ENCODE data around the gene KCNQ1. TPM values are rescaled to one million over a fixed set of nuclear protein-coding genes. Genes with fewer than 3 reads are reported as not detected.
A peak's percentile ranks its signal among the peaks of the same experiment; 100 is the strongest.

Gene KCNQ1
- total RNA-seq, 1 donor: 1.1 TPM

DNA sequence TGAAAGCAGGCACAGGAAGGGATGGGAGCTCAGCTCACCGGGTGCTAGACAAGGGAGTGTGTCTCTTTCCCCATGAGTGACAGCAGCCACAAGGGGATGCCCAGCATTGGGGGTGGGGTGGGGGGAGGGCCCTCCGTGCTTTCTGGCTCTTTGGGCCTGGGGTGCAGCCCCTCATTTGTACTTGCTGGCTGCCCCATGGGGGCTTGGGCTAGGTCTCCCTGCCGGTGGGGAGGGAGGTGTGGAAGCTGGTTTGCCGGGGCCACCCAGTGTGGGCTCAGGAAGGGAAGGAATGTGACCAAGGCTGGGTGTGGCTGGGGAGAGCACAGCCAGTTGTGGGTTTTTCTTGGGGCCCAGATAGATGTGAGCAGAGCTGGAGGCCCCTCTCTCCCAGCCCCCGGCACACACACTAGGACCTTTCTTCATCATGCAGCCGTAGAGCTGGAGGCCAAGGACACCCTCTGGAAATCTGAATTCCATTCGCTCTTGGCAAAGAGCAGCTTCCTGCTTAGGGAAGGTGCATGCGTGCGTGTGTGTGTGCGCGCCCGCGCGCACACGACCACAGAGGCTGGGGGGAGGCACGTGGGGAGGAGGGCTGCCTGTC, 229.2 kb downstream of the KCNQ1 start:
- no peak for DNase-seq (ENCODE audit: low read depth in 2 of 3, low spot score in 2 of 3)

DNA sequence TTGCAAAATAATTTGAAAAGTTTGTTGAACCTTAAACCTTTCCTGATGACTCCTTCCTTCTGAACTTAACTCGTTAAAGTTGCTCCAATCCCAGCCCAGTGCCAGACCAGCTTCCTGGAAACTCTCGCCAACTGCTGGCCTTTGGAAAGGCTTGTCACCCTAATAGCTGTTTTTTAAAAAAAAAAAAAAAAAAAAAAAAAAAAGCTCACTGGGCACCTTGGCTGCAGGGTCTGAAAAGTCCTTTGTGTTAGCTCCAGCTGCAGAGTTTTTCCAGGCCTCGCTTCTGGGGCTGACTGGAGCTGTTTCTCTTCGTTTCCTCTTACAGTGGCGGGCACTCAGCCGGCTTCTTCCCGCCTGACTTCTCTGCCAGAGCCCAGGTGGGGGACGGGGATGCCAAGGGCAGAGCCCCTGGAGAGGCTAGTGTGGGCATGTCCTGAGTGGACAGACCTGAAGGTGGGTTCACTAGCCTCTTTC, 229.9 kb downstream of the KCNQ1 start:
- DNase-seq (ENCODE audit: low read depth in 2 of 3, low spot score in 2 of 3): no peak

DNA sequence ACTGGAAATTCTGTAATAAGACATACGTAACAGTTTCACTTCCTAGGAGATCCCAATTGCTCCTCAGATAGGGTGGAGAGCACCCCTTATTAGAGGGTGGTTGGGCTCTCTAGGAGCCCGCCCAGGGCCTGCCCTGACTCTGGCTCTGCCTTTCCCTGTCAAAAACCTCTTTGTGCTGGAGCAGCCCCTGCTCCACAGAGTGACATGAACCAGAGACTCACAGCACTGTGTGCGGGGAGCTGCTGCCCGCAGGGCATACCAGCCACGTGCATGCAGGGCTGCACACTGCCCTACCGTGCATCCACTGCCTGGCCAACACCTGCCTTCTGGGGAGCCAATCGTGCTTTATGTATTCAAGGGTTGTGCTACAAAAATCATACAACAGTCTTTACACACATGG, 230.7 kb downstream of the KCNQ1 start:
- no peak for DNase-seq (ENCODE audit: low read depth in 2 of 3, low spot score in 2 of 3)

DNA sequence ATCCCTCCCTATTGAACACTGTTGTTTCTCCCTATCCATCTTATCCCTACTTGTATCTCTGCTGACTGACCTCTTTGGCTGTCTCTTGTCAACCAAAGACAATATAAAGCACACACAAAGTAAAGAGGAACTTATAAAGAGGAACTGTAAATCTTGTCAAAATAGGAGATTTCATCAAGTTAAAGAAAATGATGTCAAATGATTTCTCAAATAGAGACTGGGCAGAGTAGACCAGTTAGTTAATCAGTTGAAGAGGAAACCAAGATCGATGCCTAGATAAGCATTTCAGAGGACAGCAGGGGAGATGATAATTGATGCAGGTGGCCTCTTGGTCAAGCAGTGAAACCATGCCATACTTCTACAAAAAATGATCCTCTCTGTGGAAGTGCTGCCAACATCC, 232.3 kb downstream of the KCNQ1 start:
- peak in 1 of 3 donors; percentile 41 for DNase-seq (ENCODE audit: low read depth in 2 of 3, low spot score in 2 of 3)

DNA sequence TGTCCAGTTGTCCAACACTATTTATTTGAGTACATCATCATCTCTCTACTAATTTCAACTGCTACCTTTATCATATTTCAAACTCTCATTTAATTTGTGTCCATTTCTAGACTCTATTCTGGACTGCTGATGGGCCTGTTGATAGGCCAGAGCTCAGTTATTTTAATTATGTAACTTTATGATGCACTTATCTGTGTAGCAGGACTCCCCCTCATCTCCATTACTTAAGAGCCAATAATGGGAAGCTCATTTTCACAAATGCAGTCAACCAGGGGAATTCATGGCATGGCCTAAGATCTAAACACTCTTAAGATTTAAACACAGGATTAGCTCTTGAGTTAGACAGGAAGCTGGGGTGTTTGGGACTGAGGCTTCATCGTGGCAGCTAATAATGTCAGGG, 233.6 kb downstream of the KCNQ1 start:
- no peak for DNase-seq (ENCODE audit: low read depth in 2 of 3, low spot score in 2 of 3)

DNA sequence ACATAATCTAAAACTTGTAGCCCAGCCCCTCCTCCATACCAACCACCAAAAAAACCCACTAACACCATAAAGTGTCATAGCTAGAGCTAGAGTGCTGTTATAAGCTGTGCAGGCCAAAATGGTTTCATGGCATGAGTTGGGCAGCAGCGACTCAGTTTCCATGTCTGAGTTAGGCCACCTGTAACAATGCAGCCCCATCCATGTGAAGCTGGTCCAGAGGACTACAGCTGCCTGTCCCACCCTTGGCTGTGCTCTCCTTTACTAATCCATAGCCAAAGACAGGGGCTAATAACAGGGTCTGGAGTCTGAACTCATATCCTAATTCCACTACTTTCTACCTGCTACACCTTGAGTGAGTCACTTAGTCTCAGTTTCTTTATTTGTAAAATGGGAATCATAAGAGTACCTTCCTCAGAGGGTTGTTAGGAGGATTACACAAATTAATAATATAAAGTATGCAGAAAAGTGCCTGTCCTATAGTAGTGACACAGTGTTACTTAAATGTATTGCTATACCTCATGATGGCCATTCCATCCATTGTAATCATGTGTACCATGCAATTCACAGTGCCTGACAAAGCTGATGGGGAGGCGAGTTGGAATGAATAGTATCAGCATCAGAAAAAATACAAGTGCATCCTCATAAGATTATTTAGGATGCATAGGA, 234.3 kb downstream of the KCNQ1 start:
- no peak for DNase-seq (ENCODE audit: low read depth in 2 of 3, low spot score in 2 of 3)

DNA sequence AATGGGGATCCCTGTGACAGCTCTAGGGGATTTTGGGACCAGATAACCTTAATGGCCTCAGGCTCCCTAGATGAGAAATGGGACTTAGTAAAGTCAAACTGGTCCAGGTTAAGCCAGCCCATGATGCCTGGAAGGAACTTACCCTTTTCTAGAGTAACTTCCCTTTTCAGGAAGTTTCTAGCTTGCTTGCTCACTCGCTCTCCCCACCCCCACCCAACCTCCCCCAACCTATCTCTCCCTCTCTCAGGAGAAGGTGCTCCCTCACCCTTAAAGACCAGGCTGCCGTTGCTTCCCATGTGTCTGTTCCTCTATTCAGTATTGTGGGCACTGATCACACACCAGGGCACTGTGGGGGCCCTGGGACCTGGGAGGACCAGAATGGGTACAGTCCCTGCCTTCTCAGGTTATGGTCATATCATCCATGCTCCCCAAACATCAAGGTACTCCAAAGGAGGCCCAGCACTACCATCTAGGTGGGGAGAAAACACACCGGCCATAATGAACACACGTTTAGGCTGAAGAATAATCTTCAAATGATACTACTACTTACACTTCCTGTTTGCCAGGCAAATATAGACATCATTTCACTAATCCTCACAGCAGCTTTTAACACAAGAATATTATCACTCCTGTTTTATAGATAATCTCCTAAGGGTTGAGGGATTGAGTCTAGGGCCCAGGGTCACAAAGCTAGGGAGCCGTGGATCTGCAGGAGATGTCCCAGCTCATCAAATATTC, 236.8 kb downstream of the KCNQ1 start:
- no peak for DNase-seq (ENCODE audit: low read depth in 2 of 3, low spot score in 2 of 3)

DNA sequence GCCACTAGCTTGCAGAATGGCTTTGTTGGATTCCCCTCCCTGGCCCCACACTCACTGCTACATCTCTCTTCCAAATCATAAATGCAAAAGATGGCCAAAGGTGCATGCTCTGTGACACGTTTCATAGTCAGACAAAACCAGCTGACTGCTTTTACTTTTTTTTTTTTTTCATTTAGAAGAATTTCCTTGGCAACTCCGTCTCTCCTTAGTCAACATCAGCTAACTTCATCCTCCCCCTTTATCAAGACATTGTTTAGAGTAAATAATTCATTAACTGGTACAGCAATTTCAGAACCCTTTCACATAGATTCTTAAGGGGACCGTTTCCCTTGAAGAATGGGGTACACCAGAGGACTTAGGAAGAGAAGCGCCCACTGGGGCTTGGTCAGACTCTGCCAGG, 239.0 kb downstream of the KCNQ1 start:
- no peak for DNase-seq (ENCODE audit: low read depth in 2 of 3, low spot score in 2 of 3)

DNA sequence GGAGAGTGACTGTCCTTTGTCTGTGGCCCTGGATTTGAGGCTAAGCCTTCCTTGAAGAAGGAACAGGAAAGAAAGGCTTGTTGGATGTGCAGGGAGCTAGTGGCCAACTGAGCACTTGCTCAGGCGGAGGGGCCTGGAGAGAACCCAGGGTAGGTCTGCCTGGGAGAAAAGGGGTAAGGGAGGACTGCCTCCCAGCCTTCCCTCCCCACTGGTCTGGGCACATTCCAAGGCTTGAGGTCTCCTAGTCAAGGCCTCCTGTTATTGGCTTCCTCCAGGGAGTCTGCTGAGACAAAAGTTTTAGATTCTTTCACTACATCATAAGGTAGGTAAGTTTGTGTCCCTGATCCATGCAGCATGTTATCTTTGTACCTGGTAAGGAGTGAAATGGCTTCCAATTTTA, 239.8 kb downstream of the KCNQ1 start:
- DNase-seq (ENCODE audit: low read depth in 2 of 3, low spot score in 2 of 3): no peak

DNA sequence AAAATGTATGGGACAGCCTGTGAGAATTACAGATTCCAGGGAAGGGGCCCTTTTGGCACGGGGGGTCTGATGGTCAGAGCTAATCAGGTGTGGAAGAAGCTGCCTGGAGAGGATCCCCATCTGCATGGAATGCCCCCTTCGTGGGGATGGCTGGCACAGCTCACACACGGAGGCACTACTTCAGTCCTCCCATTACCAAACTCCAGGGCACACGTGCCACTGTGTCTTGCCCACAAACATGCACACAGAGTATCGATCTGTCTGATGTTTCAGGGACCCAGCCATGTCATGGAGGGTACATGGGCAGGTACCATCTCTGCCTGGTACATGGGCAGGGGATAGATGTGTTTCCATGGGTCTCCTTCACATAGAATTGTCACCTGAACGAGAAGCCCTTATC, 240.2 kb downstream of the KCNQ1 start:
- DNase-seq (ENCODE audit: low read depth in 2 of 3, low spot score in 2 of 3): no peak

DNA sequence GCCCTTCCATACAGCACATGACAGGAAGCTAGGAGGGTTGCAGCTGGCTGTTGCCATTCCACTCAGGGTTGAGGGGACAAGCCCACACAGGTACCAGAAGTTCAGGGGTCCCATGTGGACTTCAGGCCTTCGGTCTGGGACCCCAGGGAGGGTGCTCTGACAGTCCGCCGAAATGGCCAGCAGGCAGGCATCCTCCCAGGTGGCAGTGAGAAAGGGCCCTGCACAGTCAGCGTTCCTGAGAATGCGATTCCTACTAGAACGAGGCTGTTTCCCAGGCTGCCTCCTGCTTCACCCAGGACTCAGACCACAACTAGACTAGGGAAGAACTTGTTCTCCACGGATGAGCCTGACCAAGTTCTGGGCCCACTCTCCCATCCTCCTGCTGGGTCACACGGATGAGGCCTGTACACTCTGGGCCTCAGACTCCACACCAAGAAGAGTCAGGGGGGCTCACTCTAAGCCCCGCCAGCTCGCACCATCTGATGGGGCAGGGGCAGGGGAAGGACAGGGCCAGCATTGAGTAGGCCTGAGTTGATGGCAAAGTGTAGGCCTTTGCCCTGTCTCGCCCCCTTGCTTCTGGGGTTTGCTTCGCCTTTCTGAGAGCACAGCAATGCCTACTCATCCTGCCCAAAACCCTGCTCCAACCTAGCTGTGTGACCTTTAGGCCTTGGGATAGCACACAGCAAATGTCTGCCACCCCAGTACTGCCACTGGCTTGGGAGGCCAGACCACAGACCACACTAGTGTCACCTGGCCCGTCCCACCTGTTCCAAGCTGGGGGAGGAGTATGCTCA, 241.0 kb downstream of the KCNQ1 start:
- DNase-seq (ENCODE audit: low read depth in 2 of 3, low spot score in 2 of 3): no peak

DNA sequence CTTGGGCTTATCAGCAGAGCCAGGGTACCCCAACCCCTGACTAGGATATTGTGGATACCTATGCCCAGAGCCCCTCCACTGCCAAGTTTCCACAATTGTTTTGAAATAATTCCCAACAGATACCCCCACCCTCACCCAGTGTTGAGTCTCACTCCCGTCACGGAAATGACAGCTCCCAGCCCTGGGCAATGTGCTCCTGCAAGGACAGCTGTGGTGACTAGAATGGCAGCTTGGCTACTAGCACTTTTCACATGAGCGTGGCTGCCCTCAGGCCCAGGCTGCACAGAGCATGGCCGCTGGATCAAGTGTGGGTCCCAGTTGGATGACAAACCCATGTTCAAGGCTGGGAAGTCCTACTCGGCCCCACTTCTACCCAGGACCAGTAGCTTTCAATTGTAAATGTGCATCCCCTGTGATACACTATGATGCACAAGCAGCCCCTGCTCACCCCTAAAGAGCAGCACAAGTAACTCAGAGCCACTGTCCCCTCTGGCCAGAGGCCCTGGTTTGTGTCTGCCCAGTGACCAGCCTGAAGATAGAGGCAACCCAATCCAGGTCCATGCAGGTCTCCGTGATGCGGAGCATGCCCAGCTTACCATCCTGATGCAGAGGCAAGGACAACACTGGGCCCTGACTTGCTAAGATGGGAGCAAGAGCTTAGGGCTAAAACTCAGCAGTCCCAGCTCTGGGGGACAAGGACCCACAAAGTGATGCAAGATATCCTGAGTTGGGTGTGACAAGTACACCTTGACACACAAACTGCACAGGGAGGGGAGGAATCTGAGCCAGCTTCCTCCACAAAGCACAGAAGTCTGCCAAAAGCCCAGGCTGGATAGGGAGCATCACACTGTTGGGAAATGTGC, 241.8 kb downstream of the KCNQ1 start:
- DNase-seq (ENCODE audit: low read depth in 2 of 3, low spot score in 2 of 3): no peak

DNA sequence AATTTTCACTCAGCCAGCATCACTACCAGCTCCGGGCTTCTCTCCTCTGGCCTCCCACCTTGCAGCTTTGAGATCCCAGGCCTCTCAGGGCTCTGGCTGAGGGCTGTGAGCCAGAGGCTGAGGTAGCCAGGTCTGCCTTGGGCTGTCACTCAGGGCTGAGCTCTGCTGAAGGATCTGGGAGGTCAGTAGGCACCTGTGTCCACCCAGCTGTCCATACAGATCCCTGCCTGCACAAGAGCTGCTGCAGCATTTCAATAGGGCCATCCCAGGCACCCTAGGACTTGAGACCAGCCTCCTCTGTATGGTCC, 242.4 kb downstream of the KCNQ1 start:
- no peak for DNase-seq (ENCODE audit: low read depth in 2 of 3, low spot score in 2 of 3)

DNA sequence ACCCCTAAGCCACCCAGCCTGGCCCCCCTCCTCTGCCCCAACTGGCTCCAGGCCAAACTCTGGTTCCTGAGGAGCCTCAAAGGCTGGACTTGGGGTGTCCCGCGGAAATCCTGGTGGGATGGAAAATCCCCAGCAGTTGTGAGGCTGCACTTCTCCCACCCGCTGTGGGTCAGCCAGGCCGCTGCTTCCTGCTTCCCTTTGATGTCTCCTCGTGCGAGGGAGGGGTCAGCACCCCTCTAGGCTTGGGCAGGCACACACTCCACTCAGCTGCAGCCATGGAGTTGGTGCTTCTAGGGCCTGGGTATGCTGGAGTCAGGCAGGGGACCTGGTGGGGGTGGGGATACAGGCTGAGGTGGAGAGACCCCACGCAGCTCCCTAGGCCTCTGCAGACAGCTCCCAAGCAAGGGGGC, 243.0 kb downstream of the KCNQ1 start:
- peak in 1 of 3 donors; percentile 46 for DNase-seq (ENCODE audit: low read depth in 2 of 3, low spot score in 2 of 3)

DNA sequence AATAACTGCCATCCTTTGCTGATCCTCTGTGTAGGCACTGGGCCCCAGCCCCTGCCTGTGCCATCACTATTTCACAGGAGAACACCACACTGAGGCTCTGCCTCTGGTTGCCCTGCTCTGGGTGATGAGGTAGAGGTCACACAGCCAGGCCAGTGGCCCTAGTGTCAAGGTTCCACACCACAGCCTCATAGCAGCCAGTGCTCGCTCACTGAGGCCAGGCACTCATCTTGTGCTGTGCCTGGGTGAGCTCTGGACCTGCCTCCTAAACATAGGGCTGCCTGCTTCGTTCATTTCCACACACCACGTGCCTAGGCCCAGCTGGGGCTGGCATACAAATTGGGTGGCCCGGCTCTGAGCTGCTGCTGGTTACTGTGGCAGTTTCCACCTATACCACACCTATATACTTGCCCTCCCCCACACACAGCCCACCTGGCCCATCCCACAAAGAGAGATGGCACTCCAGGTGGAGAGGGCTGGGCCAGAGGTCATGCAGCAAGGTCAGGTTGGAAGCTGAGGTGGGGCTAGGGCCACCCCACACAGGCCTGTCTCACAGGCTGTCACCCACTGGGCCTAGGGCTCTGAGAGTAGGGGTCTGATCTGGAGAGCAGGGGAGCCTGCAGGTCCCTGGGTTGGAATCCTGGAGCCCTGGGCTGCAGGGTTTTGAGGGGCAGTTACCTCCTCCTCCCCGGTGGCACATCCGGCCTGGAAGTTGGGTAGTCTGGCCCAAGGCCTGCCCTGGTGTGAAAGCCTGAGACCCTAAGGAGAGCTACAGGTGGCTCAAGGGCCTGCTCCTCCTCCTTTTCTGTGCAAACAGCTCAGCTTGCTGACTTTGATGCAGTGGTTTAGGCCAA, 243.8 kb downstream of the KCNQ1 start:
- no peak for DNase-seq (ENCODE audit: low read depth in 2 of 3, low spot score in 2 of 3)

DNA sequence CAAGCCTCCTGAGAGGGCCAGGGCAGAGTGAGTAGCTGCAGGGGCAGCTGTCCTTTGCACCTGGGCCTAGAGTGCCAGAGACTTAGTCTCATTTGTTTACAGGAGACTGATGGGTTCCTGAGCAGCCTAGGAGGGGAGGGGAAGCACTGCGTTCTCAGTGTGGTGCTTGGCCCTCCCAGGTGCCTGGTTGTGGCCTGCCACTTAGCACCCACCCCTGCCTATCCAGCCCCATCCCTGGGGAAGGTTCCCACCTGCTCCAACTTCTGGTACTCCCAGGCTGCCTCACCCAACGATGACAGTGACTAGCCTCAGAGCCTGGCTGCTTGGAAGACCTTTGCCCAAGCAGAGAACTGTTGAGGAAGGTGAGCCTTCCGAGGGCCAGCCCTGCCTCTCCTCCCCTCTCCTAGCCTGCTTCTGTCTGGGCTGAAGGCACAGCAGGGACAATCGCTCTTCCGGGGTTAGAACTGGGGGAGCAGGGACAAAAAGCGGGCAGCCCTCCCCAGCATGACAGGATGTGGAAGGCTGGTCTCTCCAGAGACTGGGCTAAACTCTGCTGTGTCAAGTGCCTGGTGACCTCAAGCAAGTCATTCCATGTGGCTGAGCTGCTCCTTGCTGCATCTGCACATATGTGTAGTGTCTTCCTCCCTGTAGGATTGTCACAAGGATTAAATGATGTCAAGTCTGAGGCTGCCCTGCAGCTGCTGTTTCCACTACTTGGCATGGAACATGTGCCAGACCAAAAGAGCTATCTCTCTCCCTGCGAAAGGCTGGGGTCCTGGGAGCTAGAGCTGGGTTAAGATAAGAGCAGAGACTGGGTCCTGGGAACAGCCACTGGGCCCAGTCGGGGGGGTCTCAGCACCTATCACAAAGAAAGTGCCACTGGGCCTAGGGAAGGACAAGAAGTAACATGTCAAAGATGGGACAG, 245.1 kb downstream of the KCNQ1 start:
- no peak for DNase-seq (ENCODE audit: low read depth in 2 of 3, low spot score in 2 of 3)

DNA sequence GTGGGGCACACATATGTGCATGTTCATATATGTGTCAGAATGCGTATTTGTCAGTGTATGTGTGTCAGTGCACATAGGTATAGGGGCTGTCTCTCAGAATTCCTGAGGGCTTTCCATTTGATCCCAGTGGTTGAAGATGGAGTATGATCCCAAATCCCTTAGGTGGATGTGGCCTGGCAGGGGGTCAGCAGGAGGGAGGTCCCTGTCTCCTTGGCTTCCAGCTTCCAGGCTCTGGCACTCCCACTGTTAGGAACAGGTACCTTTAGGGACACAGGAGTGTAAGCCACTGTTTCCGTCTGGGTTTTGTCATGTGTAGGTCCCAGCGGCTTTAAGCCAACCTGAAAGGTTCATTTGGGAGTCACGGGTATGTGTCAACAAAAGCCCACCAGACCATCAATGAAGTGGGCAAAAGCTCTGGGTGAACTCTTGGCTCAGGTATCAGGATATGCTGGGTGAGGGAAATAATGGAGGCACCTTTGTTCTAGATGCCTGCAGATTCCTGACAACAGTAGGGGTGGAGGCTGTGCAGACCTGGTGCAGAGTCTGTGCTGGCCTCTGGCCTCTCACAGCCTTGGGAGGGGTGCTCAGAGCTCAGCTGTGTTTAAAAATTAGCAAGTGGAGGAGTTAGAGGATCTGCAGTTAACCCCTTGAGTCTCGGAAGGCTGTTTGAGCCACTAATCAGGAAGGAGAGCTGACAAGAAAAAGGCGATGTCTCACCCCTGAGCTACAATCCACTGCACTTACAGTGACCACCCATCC, 246.0 kb downstream of the KCNQ1 start:
- no peak for DNase-seq (ENCODE audit: low read depth in 2 of 3, low spot score in 2 of 3)

DNA sequence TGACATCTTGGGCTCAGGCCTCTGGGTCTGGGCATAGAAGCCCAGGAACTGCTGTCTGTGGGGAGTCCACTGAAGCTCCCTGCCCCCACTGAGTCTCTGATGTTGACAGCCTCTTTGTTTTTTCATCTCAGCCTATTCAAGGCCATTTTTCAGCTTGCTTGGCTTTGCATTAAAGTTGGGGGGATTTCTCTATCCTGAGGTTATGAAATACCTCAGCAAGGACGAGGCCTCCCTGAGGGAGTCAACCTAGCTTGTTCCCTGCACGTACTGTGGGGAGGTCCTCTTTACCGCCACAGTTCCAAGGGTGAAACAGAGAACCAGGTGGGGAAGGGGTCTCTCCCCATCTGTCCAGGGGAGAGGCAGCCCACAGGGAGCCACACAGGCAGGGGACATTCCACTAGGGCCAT, 246.6 kb downstream of the KCNQ1 start:
- no peak for DNase-seq (ENCODE audit: low read depth in 2 of 3, low spot score in 2 of 3)
